ENCODE data around the gene RRAD. TPM values are rescaled to one million over a fixed set of nuclear protein-coding genes. Genes with fewer than 3 reads are reported as not detected.
"Not testable (repeated sequence)": the region's sequence is repeated elsewhere in the genome, so short reads cannot be mapped to it uniquely, and the experiment has no call there.

Gene RRAD
- total RNA-seq, 1 donor from 2014 or later = 0.24 TPM

GRCh38 chr16:66946974-66947301 is 21.6 kb upstream of the RRAD start:
- H3K4me3 Mint-ChIP-seq = no peak overlapping the region
- H3K27me3 Mint-ChIP-seq (ENCODE audit: insufficient read depth, low read depth) = peaks cover 11% of the 10 kb centered on the region
- Histone ChIP-seq H3K4me3 (no peak overlapping the region), H3K27ac (no peak overlapping the region), H3K4me1 (no peaks in the 10 kb centered on the region), H2AFZ (replicated peaks) (no peak overlapping the region), H3F3A (ENCODE audit: low read depth) (no peaks in the 10 kb centered on the region), H3K79me2 (ENCODE audit: low read depth) (no peaks in the 10 kb centered on the region), H3K27me3 (peaks cover 56% of the 10 kb centered on the region), H3K4me2 (no peak overlapping the region), H3K9ac (no peak overlapping the region), H3K9me3 (ENCODE audit: low read depth) (no peaks in the 10 kb centered on the region), H3K36me3 (no peaks in the 10 kb centered on the region), H4K20me1 (ENCODE audit: low read depth) (peaks cover 5% of the 10 kb centered on the region)
- peaks cover 8% of the 10 kb centered on the region for H3K4me1 Mint-ChIP-seq
- TF ChIP-seq CTCF (IDR thresholded peaks at IDR 0.05) (no peak), EZH2phosphoT487 (IDR thresholded peaks at IDR 0.05) (no peak), EZH2 (IDR thresholded peaks at IDR 0.05) (no peak)
- H3K9me3 Mint-ChIP-seq = no peaks in the 10 kb centered on the region
- peaks cover 11% of the 10 kb centered on the region for H3K36me3 Mint-ChIP-seq
- no peak overlapping the region for H3K27ac Mint-ChIP-seq
- DNase-seq (ENCODE audit: low spot score) = no peak

GRCh38 chr16:66946541-66946940 is 21.2 kb upstream of the RRAD start:
- Histone ChIP-seq H3K4me1 (no peaks in the 10 kb centered on the region), H3K27ac (no peak overlapping the region), H3K4me3 (no peak overlapping the region), H2AFZ (replicated peaks) (no peak overlapping the region), H3K9ac (no peak overlapping the region), H4K20me1 (ENCODE audit: low read depth) (peaks cover 5% of the 10 kb centered on the region), H3K36me3 (no peaks in the 10 kb centered on the region), H3K79me2 (ENCODE audit: low read depth) (no peaks in the 10 kb centered on the region), H3K4me2 (no peak overlapping the region), H3K9me3 (ENCODE audit: low read depth) (no peaks in the 10 kb centered on the region), H3F3A (ENCODE audit: low read depth) (no peaks in the 10 kb centered on the region), H3K27me3 (peaks cover 55% of the 10 kb centered on the region)
- Mint-ChIP-seq H3K36me3 (peaks cover 12% of the 10 kb centered on the region), H3K4me3 (no peak overlapping the region), H3K9me3 (no peaks in the 10 kb centered on the region), H3K27me3 (ENCODE audit: insufficient read depth, low read depth) (peaks cover 11% of the 10 kb centered on the region), H3K27ac (no peak overlapping the region), H3K4me1 (peaks cover 8% of the 10 kb centered on the region)
- no peak for TF ChIP-seq CTCF (IDR thresholded peaks at IDR 0.05)
- no peak for TF ChIP-seq EZH2phosphoT487 (IDR thresholded peaks at IDR 0.05)
- no peak for TF ChIP-seq EZH2 (IDR thresholded peaks at IDR 0.05)
- no peak for DNase-seq (ENCODE audit: low spot score)

GRCh38 chr16:66945939-66946338 is 20.6 kb upstream of the RRAD start:
- Mint-ChIP-seq H3K27me3 (ENCODE audit: insufficient read depth, low read depth) (peaks cover 11% of the 10 kb centered on the region), H3K36me3 (peaks cover 12% of the 10 kb centered on the region), H3K4me3 (no peak overlapping the region), H3K4me1 (peaks cover 8% of the 10 kb centered on the region), H3K27ac (no peak overlapping the region), H3K9me3 (no peaks in the 10 kb centered on the region)
- Histone ChIP-seq H3K4me3 (no peak overlapping the region), H3K4me2 (no peak overlapping the region), H3K27me3 (peaks cover 49% of the 10 kb centered on the region), H4K20me1 (ENCODE audit: low read depth) (peaks cover 5% of the 10 kb centered on the region), H3K79me2 (ENCODE audit: low read depth) (no peaks in the 10 kb centered on the region), H3K36me3 (no peaks in the 10 kb centered on the region), H3K9ac (no peak overlapping the region), H3F3A (ENCODE audit: low read depth) (no peaks in the 10 kb centered on the region), H3K4me1 (no peaks in the 10 kb centered on the region), H3K9me3 (ENCODE audit: low read depth) (no peaks in the 10 kb centered on the region), H2AFZ (replicated peaks) (no peak overlapping the region), H3K27ac (no peak overlapping the region)
- TF ChIP-seq EZH2phosphoT487 (IDR thresholded peaks at IDR 0.05) (no peak), EZH2 (IDR thresholded peaks at IDR 0.05) (no peak), CTCF (IDR thresholded peaks at IDR 0.05) (no peak)
- DNase-seq (ENCODE audit: low spot score) = no peak

GRCh38 chr16:66944971-66945370 is 19.6 kb upstream of the RRAD start:
- H3K27ac ChIP-seq; H4K20me1 ChIP-seq (ENCODE audit: low read depth); H3K9ac ChIP-seq; H3K9me3 ChIP-seq (ENCODE audit: low read depth); H3K9me3 Mint-ChIP-seq; DNase-seq (ENCODE audit: low spot score); H3K27ac Mint-ChIP-seq; H2AFZ ChIP-seq (replicated peaks); H3K36me3 ChIP-seq; H3K4me2 ChIP-seq; H3K4me3 Mint-ChIP-seq; H3F3A ChIP-seq (ENCODE audit: low read depth); H3K79me2 ChIP-seq (ENCODE audit: low read depth); H3K4me1 Mint-ChIP-seq; H3K4me1 ChIP-seq; H3K4me3 ChIP-seq: not testable (repeated sequence)
- H3K36me3 Mint-ChIP-seq = peaks cover 12% of the 10 kb centered on the region
- H3K27me3 ChIP-seq = peaks cover 40% of the 10 kb centered on the region
- peaks cover 11% of the 10 kb centered on the region for H3K27me3 Mint-ChIP-seq (ENCODE audit: insufficient read depth, low read depth)

All from neural progenitor cell (in vitro differentiated cells).